Measurements from ENCODE around the gene CEP43. TPM values are rescaled to one million over a fixed set of nuclear protein-coding genes. Genes with fewer than 3 reads are reported as not detected.

Gene CEP43
- polyA plus RNA-seq, 1 donor from 2014 or later = 78.2 TPM

GRCh38 chr6:166966268-166966667 is 32.9 kb upstream of the CEP43 start:
- Histone ChIP-seq H3K4me3 (ENCODE audit: low read length) (no peak overlapping the region), H3K9me2 (ENCODE audit: insufficient read depth, low read length) (no peaks in the 10 kb centered on the region), H4K20me1 (ENCODE audit: insufficient read depth) (no peaks in the 10 kb centered on the region), H3K79me2 (replicated peaks; ENCODE audit: insufficient read depth, low read length) (no peaks in the 10 kb centered on the region), H3K4me2 (ENCODE audit: low read length) (no peak overlapping the region), H3K27me3 (ENCODE audit: insufficient read depth, low read depth, low read length) (no peaks in the 10 kb centered on the region), H2AFZ (ENCODE audit: low read depth, low read length) (no peak overlapping the region), H3K36me3 (ENCODE audit: insufficient read depth, low read length) (no peaks in the 10 kb centered on the region), H3K9me3 (ENCODE audit: low read length) (no peaks in the 10 kb centered on the region), H3K9ac (ENCODE audit: low read length) (no peak overlapping the region), H3K27ac (ENCODE audit: low read length) (no peak overlapping the region), H3F3A (ENCODE audit: insufficient read depth, low read length, poor library complexity, severe bottlenecking) (no peaks in the 10 kb centered on the region)
- TF ChIP-seq POLR2AphosphoS5 (IDR thresholded peaks at IDR 0.05) = no peak
- TF ChIP-seq RAD21 (conservative IDR thresholded peaks at IDR 0.05) = no peak
- TF ChIP-seq TAF1 (IDR thresholded peaks at IDR 0.05; ENCODE audit: low read depth) = no peak
- TF ChIP-seq EP300 (conservative IDR thresholded peaks at IDR 0.05; ENCODE audit: poor library complexity, severe bottlenecking) = no peak
- TF ChIP-seq CTCF (IDR thresholded peaks at IDR 0.05; ENCODE audit: poor library complexity, severe bottlenecking) = no peak

- no peak overlapping the region for H3K4me2 ChIP-seq (ENCODE audit: low read length)
- no peaks in the 10 kb centered on the region for H3K27me3 ChIP-seq (ENCODE audit: insufficient read depth, low read depth, low read length)
- no peaks in the 10 kb centered on the region for H3K9me2 ChIP-seq (ENCODE audit: insufficient read depth, low read length)
- no peaks in the 10 kb centered on the region for H3F3A ChIP-seq (ENCODE audit: insufficient read depth, low read length, poor library complexity, severe bottlenecking)
- no peaks in the 10 kb centered on the region for H3K9me3 ChIP-seq (ENCODE audit: low read length)
- H4K20me1 ChIP-seq (ENCODE audit: insufficient read depth) = no peaks in the 10 kb centered on the region
- H3K79me2 ChIP-seq (replicated peaks; ENCODE audit: insufficient read depth, low read length) = no peaks in the 10 kb centered on the region
- no peak overlapping the region for H3K27ac ChIP-seq (ENCODE audit: low read length)
- H3K36me3 ChIP-seq (ENCODE audit: insufficient read depth, low read length) = no peaks in the 10 kb centered on the region
- TF ChIP-seq REST (IDR thresholded peaks at IDR 0.05; ENCODE audit: borderline replicate concordance) = no peak
- TF ChIP-seq EZH2 (IDR thresholded peaks at IDR 0.05; ENCODE audit: borderline replicate concordance, insufficient read depth, low read length, poor library complexity, severe bottlenecking) = no peak
- no peak for TF ChIP-seq POLR2AphosphoS5 (IDR thresholded peaks at IDR 0.05)
- no peak for TF ChIP-seq RAD21 (conservative IDR thresholded peaks at IDR 0.05)
- TF ChIP-seq MXI1 (conservative IDR thresholded peaks at IDR 0.05; ENCODE audit: poor library complexity, severe bottlenecking) = no peak
- no peak for TF ChIP-seq SMC3 (conservative IDR thresholded peaks at IDR 0.05; ENCODE audit: poor library complexity)
- TF ChIP-seq EP300 (conservative IDR thresholded peaks at IDR 0.05; ENCODE audit: poor library complexity, severe bottlenecking) = no peak
- TF ChIP-seq TAF1 (IDR thresholded peaks at IDR 0.05; ENCODE audit: low read depth) = no peak
- no peak for TF ChIP-seq CTCF (IDR thresholded peaks at IDR 0.05; ENCODE audit: poor library complexity, severe bottlenecking)
- H3K4me3 ChIP-seq (ENCODE audit: low read length) = no peak overlapping the region
- no peak overlapping the region for H2AFZ ChIP-seq (ENCODE audit: low read depth, low read length)
- no peak overlapping the region for H3K9ac ChIP-seq (ENCODE audit: low read length)
Measured at GRCh38 chr6:166969390-166970002, 29.7 kb upstream of the CEP43 start.

All from neural cell (in vitro differentiated cells).